Right lobe of liver (tissue), 6 donors: ENCODE measurements around the gene REV3L. TPM values are rescaled to one million over a fixed set of nuclear protein-coding genes. Genes with fewer than 3 reads are reported as not detected.

ENCODE experiments used
- ATAC-seq, 4 donors: fragments of 200-7000 bp; cut with Tn5 transposase; one replicate each; pipeline ENCODE4 v1.9.1; 2020; ENCODE audit warnings: mild to moderate bottlenecking in 4 of 4, moderate library complexity in 4 of 4
- DNase-seq, 3 donors: peaks; one replicate each; pipeline ENCODE4 v3.0.0-alpha.2; 2020
- H3K27ac ChIP-seq, 3 donors: fragments of 200-600 bp; one replicate each; pipeline ENCODE4 v1.8.0; 2022
- H3K27me3 ChIP-seq, 2 donors: fragments of 200-600 bp; one replicate each; pipeline ENCODE4 v1.8.0; 2022
- H3K36me3 ChIP-seq, 4 donors: fragments of 200-600 bp; sonication (generic) in 1 of 4; one replicate each; pipeline versions ENCODE4 v1.5.1 to v1.8.0; 2017 to 2022; ENCODE audit warnings: control low read depth in 1 of 4
- H3K4me1 ChIP-seq, 4 donors: fragments of 200-600 bp; sonication (generic) in 1 of 4; one replicate each; pipeline versions ENCODE4 v1.5.1 to v1.8.0; 2017 to 2022; ENCODE audit warnings: control low read depth in 1 of 4
- H3K4me3 ChIP-seq, 3 donors: fragments of 200-600 bp; one replicate each; pipeline ENCODE4 v1.8.0; 2022
- H3K9me3 ChIP-seq, 4 donors: fragments of 200-600 bp; sonication (generic) in 1 of 4; one replicate each; pipeline versions ENCODE4 v1.5.1 to v1.8.0; 2017 to 2022; ENCODE audit warnings: control low read depth in 1 of 4
- CTCF ChIP-seq, 4 donors: fragments of 200-600 bp in 3 of 4; fragments of 450-650 bp in 1 of 4; IDR thresholded peaks; one replicate each; pipeline versions ENCODE4 v1.5.1 to v1.8.0; 2016 to 2022; ENCODE audit warnings: antibody characterized with exemption in 4 of 4, mild to moderate bottlenecking in 2 of 4
- POLR2A ChIP-seq: fragments of 450-650 bp; IDR thresholded peaks from one replicate; pipeline ENCODE4 v1.6.1; 2017; ENCODE audit warnings: antibody characterized with exemption, mild to moderate bottlenecking
- WGBS: methylation state at CpG from one replicate; pipeline ENCODE4 v1.1.6; 2018; ENCODE audit warnings: low coverage, low lambda C conversion rate; ENCODE audit not compliant: insufficient coverage; ENCODE audit errors: missing lambda C conversion rate; 5-methylcytosine and 5-hydroxymethylcytosine counted together
- intact Hi-C, 2 donors: fragments of 100-400 bp; cut with DNase I; formaldehyde crosslinking; loops; one replicate each; pipeline versions ENCODE4 v1.11.2 to v1.14.1; 2022
- total RNA-seq, 6 experiments: library from RNA; depleted of rRNA in 2 of 6; stranded (reverse); fragments of >200 nt in 2 of 6; fragmentation: NEBNext Ultra II Directional in 3 of 6; extraction: Animal tissue kit (Norgen Biotek cat#: 25700) in 3 of 6; gene quantifications; one replicate each; pipeline versions ENCODE4 v1.1.0 to v1.2.4, GENCODE V29; 2016 to 2023
- donor health status: DM: no; HTN: yes; CAD: no.
- donor health status: DM: no; HTN: no; CAD: no.
- donor health status: DM: no; HTN: no; CAD: no.
- donor health status: DM: no; HTN: yes; CAD: no.
- donor health status: DM: no; HTN: yes; CAD: no.

Gene REV3L
- total RNA-seq, 6 experiments from 2014 or later = 9.3 to 21.4 (median 12.5) TPM

- Histone ChIP-seq H3K4me3 (no peak overlapping the region), H3K27ac (no peak overlapping the region), H3K9me3 (no peaks in the 10 kb centered on the region), H3K27me3 (no peaks in the 10 kb centered on the region), H3K4me1 (no peaks in the 10 kb centered on the region), H3K36me3 (peaks cover 0 to 25% (median 0%) of the 10 kb centered on the region in 4 donors)
- TF ChIP-seq CTCF (IDR thresholded peaks at IDR 0.05) (no peak), POLR2A (no peak)
- 82% methylated on average over 7 of the region's 7 CpGs for WGBS
- intact Hi-C loops = no loop called here
- DNase-seq = no peak
- ATAC-seq = no peak
Measured at GRCh38 chr6:111267764-111268333, 215.2 kb downstream of the REV3L start.

GRCh38 chr6:111266276-111266675, 216.7 kb downstream of the REV3L start:
- H3K9me3 ChIP-seq = no peaks in the 10 kb centered on the region
- H3K27me3 ChIP-seq = no peaks in the 10 kb centered on the region
- peaks cover 0 to 25% (median 0%) of the 10 kb centered on the region in 4 donors for H3K36me3 ChIP-seq
- ATAC-seq (no peak), DNase-seq (no peak)
- intact Hi-C loops = no loop called here
- 100% methylated on average over 2 of the region's 2 CpGs for WGBS
- no peaks in the 10 kb centered on the region for H3K4me1 ChIP-seq
- no peak overlapping the region for H3K4me3 ChIP-seq
- TF ChIP-seq POLR2A = no peak
- no peak for TF ChIP-seq CTCF (IDR thresholded peaks at IDR 0.05)
- no peak overlapping the region for H3K27ac ChIP-seq

GRCh38 chr6:111265842-111266241, 217.2 kb downstream of the REV3L start:
- no peak for ATAC-seq
- H3K4me1 ChIP-seq = no peaks in the 10 kb centered on the region
- H3K4me3 ChIP-seq = no peak overlapping the region
- no peak for TF ChIP-seq POLR2A
- no peak for TF ChIP-seq CTCF (IDR thresholded peaks at IDR 0.05)
- peaks cover 0 to 25% (median 0%) of the 10 kb centered on the region in 4 donors for H3K36me3 ChIP-seq
- H3K9me3 ChIP-seq = no peaks in the 10 kb centered on the region
- intact Hi-C loops = no loop called here
- H3K27ac ChIP-seq = no peak overlapping the region
- 86% methylated on average over 6 of the region's 6 CpGs for WGBS
- no peaks in the 10 kb centered on the region for H3K27me3 ChIP-seq
- DNase-seq = no peak

- Histone ChIP-seq H3K9me3 (no peaks in the 10 kb centered on the region), H3K4me3 (no peak overlapping the region), H3K27ac (no peak overlapping the region), H3K4me1 (peaks cover 0 to 8% (median 0%) of the 10 kb centered on the region in 4 donors), H3K36me3 (peaks cover 0 to 25% (median 0%) of the 10 kb centered on the region in 4 donors), H3K27me3 (no peaks in the 10 kb centered on the region)
- ATAC-seq (no peak), DNase-seq (no peak)
- 98% methylated on average over 4 of the region's 4 CpGs for WGBS
- no peak for TF ChIP-seq CTCF (IDR thresholded peaks at IDR 0.05)
- TF ChIP-seq POLR2A = no peak
- intact Hi-C loops = no loop called here
Measured at GRCh38 chr6:111263837-111264236, 219.2 kb downstream of the REV3L start.
